DMS153 treated with DMSO at 0.1 percent for 48 hours (cell line): ENCODE results near the gene KICS2.
A peak's percentile ranks its signal among the peaks of the same experiment; 100 is the strongest.

ENCODE experiments used
- DNase-seq: peaks from one replicate; lab custom pipeline; 2025; ENCODE audit not compliant: unreplicated experiment; lab: John Stamatoyannopoulos, UW

The KICS2 gene

GRCh38 chr12:64222009-64222765 is at the start of gene KICS2:
KICS2 (minus strand) TSS chr12:64222296; CDS start chr12:64222237, 59 bp downstream.
- peak; percentile 91 for DNase-seq

GRCh38 chr12:64270411-64270810 is 48.3 kb upstream of the KICS2 start:
- DNase-seq: no peak

GRCh38 chr12:64269161-64269560 is 47.1 kb upstream of the KICS2 start:
- DNase-seq: no peak

- DNase-seq: no peak
Measured at GRCh38 chr12:64268409-64268808, 46.3 kb upstream of the KICS2 start.

GRCh38 chr12:64265839-64266238 is 43.7 kb upstream of the KICS2 start:
- DNase-seq: no peak

GRCh38 chr12:64261813-64262212 is 39.7 kb upstream of the KICS2 start:
- no peak for DNase-seq

- no peak for DNase-seq
Measured at GRCh38 chr12:64258576-64258975, 36.5 kb upstream of the KICS2 start.

- DNase-seq: peak; percentile 70
Measured at GRCh38 chr12:64256166-64256800, 34.2 kb upstream of the KICS2 start.

- DNase-seq: no peak
Measured at GRCh38 chr12:64255249-64255648, 33.2 kb upstream of the KICS2 start.

GRCh38 chr12:64253356-64253755 is 31.3 kb upstream of the KICS2 start:
- no peak for DNase-seq

GRCh38 chr12:64252681-64253080 is 30.6 kb upstream of the KICS2 start:
- DNase-seq: no peak

- no peak for DNase-seq
Measured at GRCh38 chr12:64243809-64244208, 21.7 kb upstream of the KICS2 start.

- DNase-seq: no peak
Measured at GRCh38 chr12:64240781-64241180, 18.7 kb upstream of the KICS2 start.

- peak; percentile 14 for DNase-seq
Measured at GRCh38 chr12:64237382-64237781, 15.3 kb upstream of the KICS2 start.

GRCh38 chr12:64236549-64236948 is 14.5 kb upstream of the KICS2 start:
- no peak for DNase-seq

- no peak for DNase-seq
Measured at GRCh38 chr12:64232196-64232595, 10.1 kb upstream of the KICS2 start.

GRCh38 chr12:64229796-64230195 is 7.7 kb upstream of the KICS2 start:
- DNase-seq: no peak

- DNase-seq: no peak
Measured at GRCh38 chr12:64229240-64229639, 7.1 kb upstream of the KICS2 start.

- no peak for DNase-seq
Measured at GRCh38 chr12:64225626-64226025, 3.5 kb upstream of the KICS2 start.

- DNase-seq: peak; percentile 64
Measured at GRCh38 chr12:64221651-64222008, 466 bp downstream of the KICS2 start.

GRCh38 chr12:64220046-64220445 is 2.0 kb downstream of the KICS2 start:
- DNase-seq: no peak

- DNase-seq: no peak
Measured at GRCh38 chr12:64219145-64219544, 3.0 kb downstream of the KICS2 start.

GRCh38 chr12:64218597-64218996 is 3.5 kb downstream of the KICS2 start:
- DNase-seq: no peak
